CD14-positive monocyte (primary cell): ENCODE measurements around the gene ELSPBP1. TPM values are rescaled to one million over a fixed set of nuclear protein-coding genes. Genes with fewer than 3 reads are reported as not detected.
A peak's percentile ranks its signal among the peaks of the same experiment; 100 is the strongest.
"Not testable (repeated sequence)": the region's sequence is repeated elsewhere in the genome, so short reads cannot be mapped to it uniquely, and the experiment has no call there.

ENCODE experiments used
- DNase-seq, 3 donors: peaks; one replicate each; pipeline ENCODE4 v3.0.0-alpha.2; 2011 to 2022
- H2AFZ ChIP-seq: 2 replicates; pipeline ENCODE4 v1.6.0; 2012; ENCODE audit warnings: mild to moderate bottlenecking, low read depth, low read length, inconsistent platforms; ENCODE audit not compliant: insufficient read depth, poor library complexity, severe bottlenecking
- H3K27ac ChIP-seq, 2 donors: 1 replicate in 1 of 2; 2 replicates in 1 of 2; pipeline ENCODE4 v1.5.1; 2012 to 2013; ENCODE audit warnings: low read length in 2 of 2, control low read depth in 1 of 2, inconsistent platforms in 1 of 2, low read depth in 1 of 2, mild to moderate bottlenecking in 1 of 2
- H3K27me3 ChIP-seq, 2 donors: one replicate each; pipeline versions ENCODE4 v1.6.0 to v1.6.1; 2011 to 2013; ENCODE audit warnings: low read length in 2 of 2; ENCODE audit not compliant: control insufficient read depth in 2 of 2, insufficient read depth in 2 of 2
- H3K36me3 ChIP-seq, 2 donors: replicated peaks in 1 of 2; 1 replicate in 1 of 2; 2 replicates in 1 of 2; pipeline versions ENCODE4 v1.5.1 to v1.6.1; 2012 to 2013; ENCODE audit warnings: low read length in 2 of 2, control low read depth in 1 of 2, inconsistent platforms in 1 of 2, mild to moderate bottlenecking in 1 of 2; ENCODE audit not compliant: insufficient read depth in 2 of 2, control insufficient read depth in 1 of 2
- H3K4me1 ChIP-seq, 2 donors: 1 replicate in 1 of 2; 2 replicates in 1 of 2; pipeline versions ENCODE4 v1.5.1 to v1.6.1; 2012 to 2013; ENCODE audit warnings: low read length in 2 of 2, control low read depth in 1 of 2, inconsistent platforms in 1 of 2, mild to moderate bottlenecking in 1 of 2, moderate library complexity in 1 of 2; ENCODE audit not compliant: insufficient read depth in 2 of 2, control insufficient read depth in 1 of 2
- H3K4me2 ChIP-seq: replicated peaks from 2 replicates; pipeline ENCODE3; 2012; ENCODE audit warnings: low read length, moderate library complexity, mild to moderate bottlenecking; ENCODE audit not compliant: poor library complexity, severe bottlenecking; ENCODE audit errors: extremely low read depth
- H3K4me3 ChIP-seq, 3 experiments: fragments of 200-600 bp in 1 of 3; sonication (generic) in 1 of 3; replicated peaks in 1 of 3; 1 replicate in 2 of 3; 2 replicates in 1 of 3; pipeline ENCODE4 v1.5.1; 2011 to 2013; ENCODE audit warnings: low read length in 3 of 3, mild to moderate bottlenecking in 3 of 3, control low read depth in 2 of 3, low read depth in 2 of 3, inconsistent platforms in 1 of 3, moderate library complexity in 1 of 3
- H3K79me2 ChIP-seq: 2 replicates; pipeline ENCODE4 v1.6.0; 2012; ENCODE audit warnings: mild to moderate bottlenecking, control low read depth, inconsistent platforms, low read length, moderate library complexity; ENCODE audit not compliant: insufficient read depth
- H3K9ac ChIP-seq: 2 replicates; pipeline ENCODE4 v1.6.0; 2017; ENCODE audit warnings: low read length, mild to moderate bottlenecking; ENCODE audit not compliant: insufficient read depth, poor library complexity, severe bottlenecking
- H3K9me3 ChIP-seq, 2 donors: replicated peaks in 1 of 2; 1 replicate in 1 of 2; 2 replicates in 1 of 2; pipeline versions ENCODE4 v1.5.1 to v1.6.1; 2012 to 2013; ENCODE audit warnings: low read length in 2 of 2, control low read depth in 1 of 2; ENCODE audit not compliant: control insufficient read depth in 1 of 2, insufficient read depth in 1 of 2
- H4K20me1 ChIP-seq: 2 replicates; pipeline ENCODE4 v1.6.0; 2012; ENCODE audit warnings: mild to moderate bottlenecking, low read length, control low read depth, moderate library complexity; ENCODE audit not compliant: insufficient read depth
- H3K27ac Mint-ChIP-seq, 7 donors: one replicate each; pipeline ENCODE4 v1.8.0; 2020; ENCODE audit warnings: mild to moderate bottlenecking in 7 of 7, mixed read lengths in 7 of 7, moderate library complexity in 6 of 7, inconsistent platforms in 2 of 7
- H3K27me3 Mint-ChIP-seq, 3 donors: one replicate each; pipeline ENCODE4 v1.8.0; 2021 to 2022; ENCODE audit warnings: low read depth in 3 of 3, mild to moderate bottlenecking in 3 of 3, mixed read lengths in 3 of 3, moderate library complexity in 3 of 3, inconsistent platforms in 1 of 3
- H3K36me3 Mint-ChIP-seq, 2 donors: one replicate each; pipeline ENCODE4 v1.8.0; 2020; ENCODE audit warnings: mixed read lengths in 2 of 2, inconsistent platforms in 1 of 2, mild to moderate bottlenecking in 1 of 2
- H3K4me1 Mint-ChIP-seq: one replicate; pipeline ENCODE4 v1.8.0; 2020; ENCODE audit warnings: mild to moderate bottlenecking, mixed read lengths
- H3K4me3 Mint-ChIP-seq, 2 donors: one replicate each; pipeline ENCODE4 v1.8.0; 2020; ENCODE audit warnings: mild to moderate bottlenecking in 2 of 2, mixed read lengths in 2 of 2, moderate library complexity in 1 of 2
- H3K9me3 Mint-ChIP-seq, 7 donors: one replicate each; pipeline ENCODE4 v1.8.0; 2020 to 2022; ENCODE audit warnings: mixed read lengths in 7 of 7, mild to moderate bottlenecking in 6 of 7, moderate library complexity in 6 of 7, inconsistent platforms in 2 of 7
- WGBS: methylation state at CpG from one replicate; pipeline ENCODE4 v1.1.5; 2013; ENCODE audit warnings: missing lambda C conversion rate; ENCODE audit not compliant: insufficient coverage; 5-methylcytosine and 5-hydroxymethylcytosine counted together
- intact Hi-C, 2 donors: fragments of 100-400 bp; cut with micrococcal nuclease; formaldehyde crosslinking; loops; one replicate each; pipeline versions ENCODE4 v1.15.0 to v1.15.1; 2023
- polyA minus RNA-seq: library from RNA; depleted of rRNA, polyadenylated mRNA; stranded (reverse); fragments of >200 nt; gene quantifications from 2 replicates; pipeline ENCODE4 v1.2.3, GENCODE V29; 2012
- polyA plus RNA-seq, 3 donors: library from polyadenylated mRNA; depleted of rRNA in 1 of 3; unstranded in 2 of 3; stranded (reverse) in 1 of 3; fragments of 300-500 nt in 2 of 3; fragments of >200 nt in 1 of 3; fragmentation: Illumina TruSeq in 2 of 3; gene quantifications; 1 replicate in 2 of 3; 2 replicates in 1 of 3; pipeline ENCODE4 v1.2.3, GENCODE V29; 2012 to 2021
- total RNA-seq, 12 experiments: library from RNA in 1 of 12; stranded (reverse) in 1 of 12; fragments of 120-200 nt in 1 of 12; gene quantifications; one replicate each; pipeline ENCODE4 v1.2.4 and lab custom pipeline; 2013 to 2026; ENCODE audit warnings: mixed read lengths in 6 of 12, inconsistent platforms in 1 of 12
- TF ChIP-seq, protein P1 (sequence below): fragments of 200-600 bp; IDR thresholded peaks from one replicate; pipeline ENCODE4 v1.8.0; 2022; ENCODE audit warnings: antibody characterized with exemption, mild to moderate bottlenecking

The ELSPBP1 gene
- not detected for total RNA-seq (2013)
- polyA plus RNA-seq (not detected), polyA minus RNA-seq (not detected in 2 replicates), total RNA-seq (lab: John Stamatoyannopoulos, UW) (0 to 0.46 (median 0) reads per million in 11 experiments)

DNA sequence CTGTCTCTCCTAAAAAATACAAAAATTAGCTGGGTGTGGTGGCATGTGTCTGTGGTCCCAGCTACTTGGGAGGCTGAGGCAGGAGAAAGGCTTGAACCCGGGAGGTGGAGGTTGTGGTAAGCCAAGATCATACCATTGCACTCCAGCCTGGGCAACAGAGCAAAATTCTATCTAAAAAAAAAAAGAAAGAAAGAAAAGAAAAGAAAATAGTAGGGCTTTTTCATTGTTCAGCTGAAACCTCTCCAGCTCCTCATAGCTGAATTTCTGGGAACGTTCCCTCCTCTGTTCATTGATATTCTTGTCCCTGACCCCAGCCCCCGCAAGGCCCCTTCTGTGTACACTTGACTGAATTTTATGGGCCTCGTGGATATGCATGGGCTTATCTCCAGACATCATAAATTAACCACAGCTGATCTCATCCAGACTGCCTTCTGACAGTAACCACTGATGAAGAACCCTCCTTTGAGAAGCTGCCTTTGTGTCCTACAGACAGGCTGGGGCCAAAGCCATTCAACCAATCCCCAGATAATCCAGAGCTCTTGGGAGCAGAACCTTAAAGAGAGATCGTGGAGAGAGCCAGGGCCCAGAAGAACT lies at the start of gene ELSPBP1:
Gene ELSPBP1 (plus strand): TSS at position 424 of the 594 bp plus-strand sequence. CDS start 14,036 bp downstream, outside the sequence.
- Histone ChIP-seq H3K36me3 (no peaks in the 10 kb centered on the region), H2AFZ (no peak within 1 kb of the TSS), H3K27me3 (peaks cover 0 to 2% of the 10 kb centered on the region in 2 donors), H3K4me1 (no peaks in the 10 kb centered on the region), H3K4me3 (no peak within 1 kb of the TSS), H4K20me1 (no peaks in the 10 kb centered on the region), H3K4me2 (no peak within 1 kb of the TSS), H3K27ac (no peak within 1 kb of the TSS), H3K79me2 (no peaks in the 10 kb centered on the region), H3K9ac (no peak within 1 kb of the TSS), H3K9me3 (no peaks in the 10 kb centered on the region)
- TF ChIP-seq, protein P1, sequence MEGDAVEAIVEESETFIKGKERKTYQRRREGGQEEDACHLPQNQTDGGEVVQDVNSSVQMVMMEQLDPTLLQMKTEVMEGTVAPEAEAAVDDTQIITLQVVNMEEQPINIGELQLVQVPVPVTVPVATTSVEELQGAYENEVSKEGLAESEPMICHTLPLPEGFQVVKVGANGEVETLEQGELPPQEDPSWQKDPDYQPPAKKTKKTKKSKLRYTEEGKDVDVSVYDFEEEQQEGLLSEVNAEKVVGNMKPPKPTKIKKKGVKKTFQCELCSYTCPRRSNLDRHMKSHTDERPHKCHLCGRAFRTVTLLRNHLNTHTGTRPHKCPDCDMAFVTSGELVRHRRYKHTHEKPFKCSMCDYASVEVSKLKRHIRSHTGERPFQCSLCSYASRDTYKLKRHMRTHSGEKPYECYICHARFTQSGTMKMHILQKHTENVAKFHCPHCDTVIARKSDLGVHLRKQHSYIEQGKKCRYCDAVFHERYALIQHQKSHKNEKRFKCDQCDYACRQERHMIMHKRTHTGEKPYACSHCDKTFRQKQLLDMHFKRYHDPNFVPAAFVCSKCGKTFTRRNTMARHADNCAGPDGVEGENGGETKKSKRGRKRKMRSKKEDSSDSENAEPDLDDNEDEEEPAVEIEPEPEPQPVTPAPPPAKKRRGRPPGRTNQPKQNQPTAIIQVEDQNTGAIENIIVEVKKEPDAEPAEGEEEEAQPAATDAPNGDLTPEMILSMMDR = no peak
- Mint-ChIP-seq H3K36me3 (no peaks in the 10 kb centered on the region), H3K27me3 (peaks cover 14 to 15% (median 15%) of the 10 kb centered on the region in 3 donors), H3K4me1 (no peaks in the 10 kb centered on the region), H3K9me3 (peaks cover 0 to 6% (median 1%) of the 10 kb centered on the region in 7 donors), H3K27ac (no peak within 1 kb of the TSS), H3K4me3 (no peak within 1 kb of the TSS)
- WGBS = 72% methylated on average over 3 of the region's 5 CpGs
- intact Hi-C loops = no loop called here
- no peak for DNase-seq

DNA sequence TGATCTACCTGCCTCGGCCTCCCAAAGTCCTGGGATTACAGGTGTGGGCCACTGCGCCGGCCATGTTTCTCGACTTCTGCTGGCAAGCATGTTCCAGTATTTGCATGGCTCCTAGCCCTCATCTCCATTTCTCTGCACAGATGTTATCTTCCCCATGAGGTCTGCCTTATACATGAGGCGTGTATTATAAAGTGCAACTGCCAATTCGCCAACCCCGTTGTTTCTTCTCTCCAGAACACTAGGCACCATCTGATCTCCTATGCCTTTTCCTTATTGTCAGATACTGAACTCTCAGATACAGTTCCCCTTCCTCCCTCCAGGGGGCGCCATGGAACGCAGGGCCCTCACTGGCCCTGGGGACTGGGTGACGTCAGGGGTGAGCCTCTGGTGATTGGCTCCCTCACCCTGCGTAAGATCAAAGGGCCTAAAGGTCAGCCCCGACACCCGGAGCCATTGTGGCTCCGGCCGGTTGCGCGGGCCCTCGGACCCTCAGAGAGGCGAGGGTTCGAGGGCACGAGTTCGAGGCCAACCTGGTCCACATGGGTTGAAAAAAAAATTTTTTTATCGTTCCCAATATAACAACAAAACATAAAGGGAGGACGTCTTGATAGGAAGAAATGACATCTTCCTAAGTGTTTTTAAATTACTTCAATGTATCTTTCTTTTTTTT lies 44.4 kb upstream of the ELSPBP1 start:
- H3K36me3 ChIP-seq, H3K27ac ChIP-seq, DNase-seq, H3K4me3 Mint-ChIP-seq, H3K4me1 ChIP-seq, H3K4me2 ChIP-seq, intact Hi-C loops, H3K9me3 Mint-ChIP-seq, H3K36me3 Mint-ChIP-seq, H4K20me1 ChIP-seq, H3K27ac Mint-ChIP-seq, H3K4me3 ChIP-seq, H3K27me3 ChIP-seq, H2AFZ ChIP-seq, H3K9me3 ChIP-seq, H3K27me3 Mint-ChIP-seq, H3K9ac ChIP-seq, H3K79me2 ChIP-seq, H3K4me1 Mint-ChIP-seq: not testable (repeated sequence)
- WGBS = 95% methylated on average over 12 of the region's 24 CpGs
- TF ChIP-seq, protein P1 = peak; percentile 11

DNA sequence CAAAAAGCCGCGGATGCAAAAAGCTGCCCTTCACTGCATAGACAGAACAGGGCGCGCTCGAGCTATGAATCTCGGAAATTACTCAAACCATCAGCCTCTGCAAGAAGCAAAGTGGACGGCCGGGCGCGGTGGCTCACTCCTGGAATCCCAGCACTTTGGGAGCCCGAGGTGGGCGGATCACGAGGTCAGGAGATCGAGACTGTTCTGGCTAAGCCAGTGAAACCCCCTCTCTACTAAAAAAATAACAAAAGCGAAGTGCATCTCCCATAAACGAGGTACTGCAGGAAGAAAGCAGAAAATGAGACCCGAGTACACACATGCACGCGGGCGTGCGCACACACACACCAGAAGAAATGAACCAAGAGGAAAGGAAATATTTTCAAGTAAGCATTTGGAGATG lies 42.3 kb upstream of the ELSPBP1 start:
- H4K20me1 ChIP-seq = not testable (repeated sequence)

More for the DNA sequence above, 42.3 kb upstream of the ELSPBP1 start:
- H3K4me2 ChIP-seq, H3K27ac ChIP-seq, H3K9me3 Mint-ChIP-seq, H3K27me3 Mint-ChIP-seq, H3K4me3 Mint-ChIP-seq, intact Hi-C loops, H3K79me2 ChIP-seq, H3K27me3 ChIP-seq, H3K4me1 Mint-ChIP-seq, H3K4me3 ChIP-seq, DNase-seq, H3K9me3 ChIP-seq, H3K9ac ChIP-seq, H3K36me3 ChIP-seq, H3K27ac Mint-ChIP-seq, H2AFZ ChIP-seq, H3K4me1 ChIP-seq, H3K36me3 Mint-ChIP-seq: not testable (repeated sequence)
- WGBS = no CpG with 5 or more reads among the region's 21 CpGs
